ENCODE results near the gene ANKFN1.

Gene ANKFN1

DNA sequence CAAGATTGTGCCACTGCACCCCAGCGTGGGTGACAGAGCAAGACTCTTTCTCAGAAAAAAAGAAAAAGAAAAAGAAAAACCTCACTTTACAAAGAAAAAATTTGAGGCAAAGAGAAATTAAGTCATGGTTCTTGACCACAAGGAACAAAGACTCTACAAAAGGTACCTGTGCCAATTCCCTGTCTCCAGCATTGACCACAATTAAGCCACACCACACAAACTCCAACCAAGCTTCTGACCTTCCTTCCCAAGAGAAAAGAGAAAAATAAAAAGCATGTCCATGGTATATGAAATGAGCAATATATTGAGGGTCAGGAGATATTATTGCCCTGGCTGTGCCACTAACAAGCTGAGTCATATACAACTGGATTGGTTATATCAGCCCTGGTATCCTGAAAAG is 293.9 kb downstream of the ANKFN1 start:
- no peak for DNase-seq

DNA sequence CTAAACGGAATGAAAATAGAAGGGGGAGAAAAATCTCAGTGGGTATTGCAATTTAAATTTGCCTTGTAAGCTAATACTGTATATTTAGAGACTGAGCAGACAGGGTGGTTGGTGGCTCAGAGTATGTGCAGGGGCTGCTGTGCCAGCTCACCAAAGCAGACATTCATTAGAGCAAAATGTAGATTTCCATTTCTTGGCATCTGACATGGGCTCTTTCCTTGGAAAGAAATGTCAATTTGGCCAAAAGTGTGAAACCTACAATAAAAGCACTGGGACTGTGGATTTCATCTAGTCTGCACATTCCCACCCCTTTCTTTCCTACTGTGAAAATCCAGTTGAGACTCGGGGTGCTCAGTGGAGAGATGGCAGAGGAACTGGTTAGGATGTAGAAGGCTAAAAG is 295.1 kb downstream of the ANKFN1 start:
- no peak for DNase-seq

DNA sequence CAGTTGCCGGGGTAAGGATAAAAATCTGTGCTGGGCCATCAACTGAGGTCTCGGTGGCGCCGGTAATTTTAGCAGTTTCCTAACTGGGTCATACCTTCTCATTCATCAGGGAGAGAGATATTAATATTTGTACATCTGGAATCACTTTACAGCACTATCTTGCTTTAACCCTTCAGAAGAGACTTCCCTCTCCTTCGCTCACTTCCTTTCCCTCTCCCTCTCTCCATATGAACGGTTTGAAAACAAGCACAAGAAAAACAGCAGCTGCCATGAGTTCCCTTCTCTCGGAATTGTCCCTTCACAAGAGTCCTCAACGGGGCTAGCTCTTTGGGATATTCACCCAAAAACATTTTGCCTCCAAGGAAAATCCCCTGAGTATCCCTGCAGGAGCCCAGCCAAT is 295.9 kb downstream of the ANKFN1 start:
- DNase-seq, result no peak

DNA sequence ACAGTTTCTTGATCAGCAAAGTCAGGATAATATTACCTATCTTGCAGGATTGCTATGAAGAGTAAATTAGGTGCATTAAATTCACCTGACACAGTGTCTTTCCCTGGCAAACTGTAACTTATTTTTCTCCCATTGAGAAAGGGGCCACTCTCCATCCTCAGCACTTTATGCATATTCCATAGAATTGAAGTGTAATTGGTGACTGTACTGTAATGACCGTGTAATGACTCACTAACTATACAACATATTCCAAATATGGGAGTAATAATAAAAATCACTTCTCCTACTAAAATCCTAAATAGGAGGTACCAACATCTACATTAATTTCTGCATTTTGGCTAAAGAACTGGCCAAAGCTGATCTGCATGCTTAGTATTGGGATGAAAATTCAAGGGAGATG is 298.4 kb downstream of the ANKFN1 start:
- DNase-seq, result no peak

DNA sequence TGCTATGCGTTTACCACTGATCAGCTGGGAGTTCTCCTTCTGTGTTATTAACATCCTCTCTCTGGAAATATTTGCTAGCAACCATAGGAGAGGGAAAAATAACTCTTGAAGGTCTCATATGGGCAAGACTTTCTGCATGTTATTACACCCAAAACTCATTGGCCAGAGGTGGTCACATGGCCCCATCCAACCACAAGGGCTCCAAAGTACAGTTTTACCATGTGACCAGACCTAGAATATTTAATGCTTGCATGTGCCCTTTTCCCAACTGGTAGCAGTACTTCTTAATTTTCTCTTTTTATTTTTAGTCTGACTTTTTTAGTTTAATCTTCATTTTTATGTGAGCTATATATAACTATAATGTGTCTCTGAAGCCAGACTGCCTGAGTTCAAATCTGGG is 299.2 kb downstream of the ANKFN1 start:
- no peak for DNase-seq

DNA sequence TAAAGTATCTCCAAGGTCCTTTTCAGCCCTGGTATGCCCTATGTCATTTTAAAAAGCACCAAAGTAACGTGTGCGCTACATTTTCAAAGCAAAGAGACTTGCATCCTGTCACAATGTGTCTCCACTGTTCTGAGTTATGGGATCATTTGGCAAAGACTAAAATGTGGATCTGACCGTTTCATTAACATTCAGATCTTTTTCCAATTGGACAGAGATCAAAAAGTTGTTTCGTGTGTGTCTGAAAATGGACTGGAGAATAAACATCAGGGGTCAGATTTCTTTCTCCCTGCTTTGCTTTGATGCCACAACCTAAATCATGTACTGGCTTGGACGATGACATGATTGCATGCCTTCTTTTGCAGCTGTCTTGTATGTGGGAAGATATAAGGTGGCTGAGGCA is 304.2 kb downstream of the ANKFN1 start:
- DNase-seq, result no peak

DNA sequence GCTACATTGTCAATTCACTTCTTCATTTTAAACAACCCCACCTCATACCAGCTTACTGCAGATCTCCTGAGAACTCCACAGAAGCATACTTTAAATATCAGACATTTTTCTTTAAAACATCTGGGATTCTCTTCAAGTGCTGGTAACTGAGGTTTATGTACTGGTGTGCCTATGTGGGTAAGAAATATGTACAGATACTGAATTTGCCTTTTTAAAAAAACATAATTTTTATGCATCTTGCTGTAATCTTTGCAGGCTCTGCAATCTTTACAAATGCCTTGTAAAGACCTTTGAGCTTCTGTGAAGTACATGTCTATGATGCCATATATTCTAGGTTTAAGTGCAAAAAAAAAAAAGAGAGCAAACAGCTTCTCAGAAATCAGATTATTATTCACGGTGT is 312.6 kb downstream of the ANKFN1 start:
- DNase-seq, result no peak

DNA sequence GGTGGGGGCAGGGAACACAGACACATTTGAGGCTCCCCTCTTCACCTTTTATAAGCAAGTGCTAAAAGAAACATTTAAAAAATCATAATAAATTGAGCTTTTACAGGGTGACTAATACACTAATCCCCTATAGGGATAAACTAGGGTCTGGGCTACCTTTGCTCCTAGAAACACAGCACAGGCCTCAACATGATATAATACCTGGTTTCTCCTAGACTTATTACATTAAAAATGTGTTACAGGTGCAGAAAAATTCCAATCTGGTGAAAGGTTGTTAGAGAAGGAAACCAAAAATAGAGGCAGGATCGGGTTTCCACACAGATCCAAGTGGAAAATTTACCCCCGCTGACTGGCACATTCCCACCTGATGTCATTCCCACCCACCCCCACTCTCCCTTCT is 315.6 kb downstream of the ANKFN1 start:
- DNase-seq, result no peak

DNA sequence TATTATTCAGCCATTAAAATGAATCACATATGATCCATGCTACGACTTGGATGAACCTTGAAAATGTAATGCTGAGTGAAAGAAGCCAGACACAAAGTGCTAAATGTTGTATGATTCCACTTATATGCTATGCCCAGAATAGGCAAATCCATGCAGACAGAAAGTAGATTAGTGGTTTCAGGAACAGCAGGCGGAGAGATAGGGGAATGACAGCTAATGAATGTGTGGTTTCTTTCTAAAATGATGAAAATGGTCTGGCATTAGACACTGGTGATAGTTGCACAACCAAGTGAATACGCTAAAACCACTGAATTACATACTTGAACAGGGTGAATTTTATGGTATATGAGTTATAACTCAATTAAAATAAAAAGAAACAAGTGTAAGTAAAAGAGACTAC is 318.4 kb downstream of the ANKFN1 start:
- DNase-seq, result no peak

DNA sequence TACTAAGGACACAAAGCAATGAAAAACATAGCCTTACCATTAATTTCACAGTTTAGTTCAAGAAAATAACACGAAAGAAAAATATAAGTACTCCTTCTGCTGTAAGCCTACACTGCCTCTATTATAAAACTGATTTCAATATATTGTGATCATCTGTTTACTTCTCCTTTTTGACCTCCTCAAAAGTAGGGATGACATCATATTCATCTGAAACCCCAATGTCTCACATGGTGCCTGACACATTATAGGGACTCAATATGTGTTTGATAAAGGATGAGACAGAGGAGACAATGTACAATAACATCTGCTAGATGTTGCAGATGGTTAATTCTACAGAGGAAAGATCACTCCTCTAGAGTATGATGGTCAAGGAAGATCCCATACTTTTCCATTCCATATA is 321.8 kb downstream of the ANKFN1 start:
- no peak for DNase-seq

DNA sequence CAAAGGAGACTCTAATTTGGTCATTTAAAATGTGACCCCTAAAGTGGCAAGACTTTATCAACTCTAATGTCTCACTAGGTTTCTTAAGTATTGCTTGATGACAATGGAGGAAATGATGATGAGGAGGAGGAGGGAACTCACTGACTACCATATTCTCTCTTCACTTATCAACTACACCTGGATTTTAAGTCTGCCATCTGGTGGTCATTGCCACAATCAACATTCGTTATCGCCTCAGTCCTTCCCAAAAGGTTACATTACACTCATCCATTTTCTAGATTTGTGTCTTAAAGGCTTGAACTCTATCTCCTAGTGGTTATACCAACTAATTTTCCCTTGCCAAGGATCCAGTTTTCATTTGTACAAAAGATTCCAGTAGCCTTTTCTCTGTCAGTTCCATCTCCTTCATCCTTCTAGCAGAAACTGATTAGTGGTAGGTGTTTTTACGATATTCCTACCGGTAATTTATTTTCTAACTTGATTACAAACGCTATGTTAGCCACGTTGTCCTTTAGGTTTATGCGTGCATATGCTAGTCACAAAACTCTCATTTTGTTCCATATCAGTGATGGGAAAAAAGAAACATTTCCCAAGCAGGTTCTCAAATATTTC is 325.7 kb downstream of the ANKFN1 start:
- DNase-seq, result no peak

DNA sequence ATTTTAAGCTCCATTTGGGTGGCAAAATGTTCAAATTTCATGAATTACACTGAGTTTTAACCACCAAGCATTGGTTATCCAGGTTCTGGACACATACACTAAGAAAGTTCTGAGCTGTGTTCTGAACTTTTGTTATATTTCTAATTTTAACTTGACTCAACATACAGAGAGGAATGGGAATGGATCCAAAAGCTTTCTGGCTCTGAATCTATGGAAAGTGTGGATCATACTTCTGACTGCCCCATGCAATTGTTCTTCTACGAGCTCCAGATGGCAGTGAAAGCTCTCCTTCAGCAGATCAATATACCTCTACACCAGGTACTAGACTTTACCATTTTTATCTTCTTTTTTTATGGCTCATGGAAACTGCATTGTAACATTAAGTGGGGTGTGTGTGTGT is 327.2 kb downstream of the ANKFN1 start:
- no peak for DNase-seq

DNA sequence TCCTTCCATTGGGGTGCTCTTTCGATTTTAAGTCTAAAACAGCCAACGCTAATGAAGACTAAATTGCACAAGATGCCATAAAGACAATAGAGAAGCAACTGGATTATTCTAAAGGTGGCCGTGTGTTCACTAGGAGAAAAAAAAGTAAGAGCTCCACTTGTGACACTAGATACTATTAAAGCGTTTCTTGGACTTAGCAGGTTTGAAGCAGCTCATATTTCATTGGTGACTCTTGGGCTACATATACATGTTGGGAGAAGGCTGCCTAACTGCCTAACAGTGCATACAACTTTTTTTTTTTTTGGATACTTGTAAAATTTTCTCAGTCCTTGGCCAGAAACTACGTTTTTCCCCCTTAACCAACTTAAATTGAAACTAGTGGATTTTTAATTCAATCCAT is 328.4 kb downstream of the ANKFN1 start:
- DNase-seq, result no peak

DNA sequence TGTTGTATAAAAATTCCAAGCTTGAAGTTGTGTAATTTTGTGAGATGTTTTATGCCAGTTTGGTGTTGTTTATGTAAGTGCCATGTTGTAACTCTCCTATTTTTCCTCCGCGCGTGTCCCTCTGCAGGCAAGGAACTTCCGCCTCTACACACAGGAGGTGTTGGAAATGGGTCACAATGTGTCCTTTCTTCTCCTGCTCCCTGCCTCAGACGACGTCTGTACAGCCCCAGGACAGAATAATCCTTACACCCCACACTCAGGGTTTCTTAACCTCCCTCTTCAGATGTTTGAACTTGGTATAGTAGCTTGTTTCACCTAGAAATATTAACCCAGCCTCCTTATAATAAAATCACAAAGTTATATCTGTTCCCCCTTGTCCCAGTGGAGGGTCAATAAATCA is 329.0 kb downstream of the ANKFN1 start:
- DNase-seq, result no peak

DNA sequence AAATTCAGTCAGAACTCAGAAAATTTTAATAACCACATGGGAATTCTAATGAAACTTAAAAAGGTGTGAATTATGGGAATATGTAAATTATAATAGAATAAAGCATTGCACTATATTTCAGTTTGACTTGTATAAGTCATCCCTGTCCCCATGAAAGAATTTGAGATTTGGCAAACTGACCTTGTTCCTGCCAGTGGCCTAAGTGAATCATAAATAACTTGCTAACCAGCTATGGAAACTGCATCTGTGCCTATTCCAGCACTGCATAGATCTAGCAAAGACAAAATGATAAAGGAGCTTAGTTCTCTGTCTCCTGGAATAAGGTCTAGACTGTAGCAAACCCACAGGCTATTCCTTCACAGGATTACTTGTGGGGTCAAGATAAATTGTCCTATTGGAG is 333.5 kb downstream of the ANKFN1 start:
- DNase-seq, result no peak

DNA sequence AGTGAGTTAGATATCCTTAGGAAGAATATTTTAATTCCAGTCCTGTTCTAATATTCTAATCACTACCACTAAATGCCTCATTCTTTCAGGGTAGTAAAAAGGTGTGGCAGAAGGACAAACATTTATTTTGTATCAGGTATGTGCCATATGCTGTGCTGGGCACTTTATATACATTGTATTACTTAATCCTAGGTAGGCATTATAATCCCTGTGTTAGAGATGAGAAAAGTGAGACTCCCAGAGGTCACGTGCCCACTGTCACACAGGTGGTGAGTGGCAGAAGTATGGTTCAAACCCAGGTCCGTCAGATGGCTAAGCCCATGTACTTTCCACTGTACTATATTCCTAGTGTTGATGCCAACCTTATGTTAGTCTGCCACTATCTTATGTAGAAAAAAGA is 335.5 kb downstream of the ANKFN1 start:
- no peak for DNase-seq

DNA sequence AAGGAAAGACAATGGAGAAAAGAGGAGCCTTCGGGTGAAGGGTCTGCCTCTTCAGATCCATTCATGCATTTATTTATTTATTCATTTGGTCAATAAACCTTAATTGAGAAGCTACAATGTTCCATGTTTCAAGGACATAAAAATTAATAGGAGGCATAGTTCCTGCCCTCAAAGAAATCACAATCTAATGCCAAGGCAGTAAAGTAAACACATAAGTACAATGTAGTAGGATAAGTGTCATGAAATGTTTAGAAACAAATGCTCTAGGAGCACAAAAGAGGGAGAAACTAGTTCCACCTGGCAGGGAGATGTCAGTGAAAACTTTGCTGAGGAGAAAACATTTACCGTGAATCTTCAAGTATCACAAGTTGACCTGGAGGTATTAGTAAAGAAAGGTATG is 336.7 kb downstream of the ANKFN1 start:
- peak; percentile 68 for DNase-seq

DNA sequence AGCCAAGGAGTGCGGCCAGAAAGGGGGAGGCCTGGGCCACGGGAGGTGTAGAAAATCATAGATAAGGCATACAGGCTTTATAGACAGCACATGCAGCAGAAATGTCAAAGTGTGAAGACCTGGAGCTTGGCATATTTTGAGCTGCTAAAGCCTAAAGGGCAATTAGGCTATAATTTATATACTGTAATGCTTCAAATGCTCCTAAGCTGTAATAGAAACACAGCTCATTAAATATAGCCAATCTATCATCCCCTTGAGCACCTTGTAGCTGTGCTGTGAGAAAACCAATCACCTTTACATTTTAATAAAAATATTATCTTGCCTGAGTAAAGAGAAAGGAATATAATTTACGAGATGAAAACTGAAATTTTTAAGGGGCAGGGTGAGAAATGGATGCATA is 342.3 kb downstream of the ANKFN1 start:
- DNase-seq, result no peak

DNA sequence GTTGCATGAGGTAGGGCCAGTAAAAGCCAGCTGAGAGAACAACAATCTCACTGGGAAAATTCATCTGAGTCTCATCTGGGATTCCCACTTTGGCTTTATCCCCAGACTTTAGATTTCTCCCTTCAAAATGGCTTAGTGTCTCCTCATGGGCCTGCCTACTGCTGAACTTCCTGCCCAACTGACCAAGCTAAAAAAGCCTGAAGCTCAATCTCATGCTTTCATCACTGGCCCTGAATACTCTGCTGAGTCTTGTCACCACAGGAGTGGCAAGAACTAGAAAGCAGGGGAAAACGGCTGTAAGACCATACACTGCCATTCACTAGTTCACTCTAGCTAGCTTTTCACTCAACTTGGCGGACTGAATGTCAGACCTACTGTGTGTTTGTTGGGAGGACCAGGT is 343.9 kb downstream of the ANKFN1 start:
- DNase-seq, result no peak

DNA sequence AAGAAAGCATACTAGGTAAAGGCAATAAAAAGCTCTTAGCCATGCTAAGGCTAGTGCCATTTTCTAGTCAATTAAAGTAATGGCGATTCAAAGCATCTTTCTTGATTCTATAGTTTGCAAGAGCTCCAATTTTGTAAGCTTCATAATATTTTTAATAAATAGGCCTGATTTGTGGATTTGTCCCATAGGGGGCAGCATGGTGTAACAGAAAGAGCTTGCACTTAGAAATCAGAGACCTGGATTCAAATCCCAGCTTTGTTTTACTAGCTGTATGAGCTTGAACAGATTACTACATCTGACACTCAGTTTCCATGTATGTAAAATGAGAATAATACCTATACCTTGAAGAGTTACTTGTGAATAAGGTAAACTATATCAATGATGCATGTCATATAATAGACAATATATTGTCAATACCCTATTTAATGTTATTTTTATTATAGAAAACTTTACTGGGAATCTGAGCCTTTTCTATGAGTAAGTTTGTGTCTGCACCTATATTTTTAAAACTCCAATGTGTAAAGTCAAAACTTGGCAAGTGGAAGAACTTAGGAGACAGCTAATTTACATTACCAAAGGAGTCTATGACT is 346.6 kb downstream of the ANKFN1 start:
- DNase-seq, result no peak

DNA sequence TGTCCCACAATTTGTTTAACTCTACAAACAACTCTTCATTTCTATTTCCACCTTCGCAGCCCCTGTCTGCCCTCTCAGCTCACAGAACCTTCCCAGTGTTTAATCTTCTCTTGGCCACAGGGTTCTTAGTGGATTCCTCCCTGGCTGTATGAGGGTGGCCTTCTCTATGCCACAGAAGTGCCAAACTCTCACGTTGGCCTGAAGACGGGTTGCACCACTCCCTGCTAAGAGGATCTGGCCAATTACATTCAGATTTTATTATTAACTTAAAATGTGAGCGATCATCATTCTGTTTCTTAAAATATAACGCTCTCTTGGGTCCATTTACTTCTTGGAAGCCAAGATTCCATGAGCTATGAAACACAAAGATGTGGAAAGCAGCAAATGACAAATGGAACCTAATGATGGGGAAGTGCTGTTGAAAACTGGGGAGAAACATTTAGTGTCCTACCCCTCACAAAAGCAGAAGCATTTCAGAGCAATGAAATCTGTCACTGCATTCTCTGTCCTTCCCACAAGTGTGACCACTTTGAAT is 348.9 kb downstream of the ANKFN1 start:
- DNase-seq, result no peak

DNA sequence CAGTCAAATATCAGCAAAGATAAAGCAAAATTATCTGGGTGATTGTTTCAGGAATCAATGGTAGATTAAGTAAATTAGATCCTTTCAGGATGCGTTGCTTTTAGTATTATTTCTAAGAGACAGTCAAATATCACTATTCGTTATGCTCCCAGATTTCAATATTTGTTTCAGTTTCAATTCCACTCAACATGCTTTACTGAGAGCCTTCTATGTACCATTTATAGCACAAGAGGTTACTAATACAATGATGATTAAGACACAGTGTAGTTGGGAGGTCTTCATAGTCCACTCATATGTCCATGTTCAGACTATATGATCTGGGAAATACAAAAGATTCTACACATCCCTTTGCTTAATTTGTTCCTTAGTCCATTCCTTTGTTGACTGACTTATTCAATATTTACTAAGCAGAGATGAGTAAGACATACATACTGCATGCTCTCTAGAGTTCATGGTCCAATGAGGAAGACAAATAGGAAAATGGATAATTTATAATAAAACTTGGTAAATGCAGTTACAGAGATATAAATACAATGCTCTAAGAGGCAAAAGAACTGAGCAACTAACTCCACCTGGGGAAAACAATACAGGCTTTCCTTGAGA is 352.0 kb downstream of the ANKFN1 start:
- DNase-seq, result no peak

DNA sequence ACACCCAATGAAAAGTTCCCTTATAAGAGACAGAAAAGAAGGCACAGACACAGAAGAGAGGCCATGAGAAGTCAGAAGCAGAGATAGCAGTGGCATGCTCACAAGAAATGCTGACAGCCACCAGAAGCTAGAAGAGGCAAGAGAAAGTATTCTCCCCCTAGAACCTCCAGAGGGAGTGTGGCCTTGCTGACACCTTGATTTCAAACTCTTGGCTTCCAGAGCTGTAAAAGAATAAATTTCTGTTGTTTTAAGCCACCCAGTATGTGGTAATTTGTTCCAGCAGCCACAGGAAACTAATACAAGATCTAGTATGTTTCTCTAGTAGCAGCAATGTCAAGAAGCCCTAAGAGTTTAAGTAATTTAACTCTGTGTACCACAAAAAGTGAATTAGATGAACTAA is 353.1 kb downstream of the ANKFN1 start:
- no peak for DNase-seq

DNA sequence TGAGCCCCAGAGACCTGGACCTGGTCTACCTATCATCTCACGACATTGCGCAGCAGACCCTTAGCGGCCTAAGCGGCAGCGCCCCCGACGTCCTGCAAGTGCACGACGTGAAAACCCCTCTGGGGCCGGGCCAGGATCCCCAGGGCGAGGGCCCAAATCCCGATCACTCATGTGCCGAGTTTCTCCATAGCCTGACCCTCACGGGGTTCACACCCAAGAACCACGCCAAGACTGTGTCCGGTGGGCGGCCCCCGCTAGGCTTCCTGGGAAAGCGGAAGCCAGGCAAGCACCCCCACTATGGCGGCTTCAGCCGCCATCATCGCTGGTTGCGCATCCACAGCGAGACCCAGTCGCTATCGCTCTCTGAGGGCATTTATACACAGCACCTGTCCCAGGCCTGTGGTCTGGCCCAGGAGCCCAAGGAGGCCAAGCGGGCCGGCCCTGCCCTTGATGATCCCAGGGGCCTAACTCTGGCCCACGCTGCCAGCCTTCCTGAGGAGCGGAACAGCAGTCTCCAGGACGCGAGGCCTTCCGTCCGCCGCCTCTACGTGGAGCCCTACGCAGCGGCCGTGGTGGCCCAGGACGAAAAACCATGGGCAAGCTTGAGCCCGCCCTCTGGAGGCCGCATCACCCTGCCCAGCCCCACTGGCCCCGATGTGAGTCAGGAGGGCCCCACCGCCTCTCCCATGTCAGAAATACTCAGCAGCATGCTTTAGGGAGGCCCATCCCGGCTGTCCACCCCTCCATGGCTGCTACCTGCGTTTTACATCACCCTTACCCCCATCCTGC is 357.5 kb downstream of the ANKFN1 start:
- no peak for DNase-seq

Measured in DMS79 (cell line).